GM13977 (cell line): ENCODE results near the gene TCL1B.
A peak's percentile ranks its signal among the peaks of the same experiment; 100 is the strongest.

Experiments used
- DNase-seq: peaks from one replicate; pipeline ENCODE4 v3.0.0; 2012; ENCODE audit warnings: low spot score
- CTCF ChIP-seq: IDR thresholded peaks from 2 replicates; pipeline ENCODE4 v1.5.1; 2012; ENCODE audit warnings: mild to moderate bottlenecking, control low read depth; ENCODE audit not compliant: insufficient read depth; ENCODE audit errors: extremely low read depth, missing control alignments
- in situ Hi-C: fragments of 300-500 bp; cut with MboI; formaldehyde crosslinking; loops from one replicate; pipeline ENCODE4 v1.12.0; 2022; ENCODE audit warnings: low sequenced_read_pairs, low pct_unique_long_range_greater_than_20kb, mixed read lengths, inconsistent platforms; ENCODE audit not compliant: unreplicated experiment

Gene TCL1B

GRCh38 chr14:95651821-95652583, 34.2 kb upstream of the TCL1B start:
- in situ Hi-C loops = no loop called here

GRCh38 chr14:95652690-95653089, 33.5 kb upstream of the TCL1B start:
- no peak for DNase-seq
- in situ Hi-C loops = no loop called here
- no peak for TF ChIP-seq CTCF

More at GRCh38 chr14:95651821-95652583, 34.2 kb upstream of the TCL1B start:
- no peak for DNase-seq
- TF ChIP-seq CTCF = no peak

GRCh38 chr14:95655461-95655860, 30.8 kb upstream of the TCL1B start:
- in situ Hi-C loops = no loop called here
- no peak for TF ChIP-seq CTCF
- DNase-seq = no peak

GRCh38 chr14:95656634-95657033, 29.6 kb upstream of the TCL1B start:
- in situ Hi-C loops = no loop called here
- peak; percentile 16 for TF ChIP-seq CTCF
- DNase-seq = no peak

- TF ChIP-seq CTCF = no peak
- no peak for DNase-seq
- in situ Hi-C loops = no loop called here
Observed at GRCh38 chr14:95657454-95657853, 28.8 kb upstream of the TCL1B start.

- no peak for DNase-seq
- TF ChIP-seq CTCF = no peak
- in situ Hi-C loops = no loop called here
Observed at GRCh38 chr14:95659293-95659989, 26.8 kb upstream of the TCL1B start.
